Bronchus fibroblast of lung (primary cell): ENCODE data around the gene MORC3. TPM values are rescaled to one million over a fixed set of nuclear protein-coding genes. Genes with fewer than 3 reads are reported as not detected.

Experiments used
- total RNA-seq: library from RNA; depleted of rRNA; stranded (reverse); fragments of >200 nt; gene quantifications from 2 replicates; pipeline ENCODE4 v1.2.3, GENCODE V29; 2015

MORC3 gene
- 9.1 and 14.1 TPM in 2 replicates for total RNA-seq

GRCh38 chr21:36319767-36320420, at the start of gene MORC3:
Gene MORC3 (plus strand): TSS chr21:36320197. CDS start chr21:36320265, 68 bp downstream.

GRCh38 chr21:36385233-36386030, 65.4 kb downstream of the MORC3 start, which contains the start of gene CHAF1B:
Gene CHAF1B (plus strand): TSS chr21:36385392. CDS start chr21:36386137, 745 bp downstream.

Other genes starting within 250 kb of the MORC3 start
- 24.1 and 25.9 TPM in 2 replicates for gene CBR3, start 185.1 kb upstream of the MORC3 start, total RNA-seq
- 10.3 and 10.9 TPM in 2 replicates for gene DOP1B, start 163.4 kb upstream of the MORC3 start, total RNA-seq
- gene CHAF1B, start 65.2 kb downstream of the MORC3 start, total RNA-seq: 9.6 and 12.5 TPM in 2 replicates
- not detected in 2 replicates for gene CLDN14, start 159.9 kb downstream of the MORC3 start, total RNA-seq